GM12891 (cell line): Measurements from ENCODE around the gene GDPD4.

ENCODE experiments used
- PAX5 ChIP-seq: IDR thresholded peaks from 2 replicates; pipeline ENCODE4 v1.6.1; 2011; ENCODE audit warnings: low read length, moderate library complexity, mild to moderate bottlenecking; ENCODE audit not compliant: insufficient read depth, severe bottlenecking
- POLR2A ChIP-seq: IDR thresholded peaks from 2 replicates; pipeline ENCODE4 v1.6.1; 2011; ENCODE audit warnings: low read depth, low read length, control low read depth
- POLR2AphosphoS5 ChIP-seq: IDR thresholded peaks from 2 replicates; pipeline ENCODE4 v1.6.1; 2011; ENCODE audit warnings: low read depth, low read length, control low read depth
- POU2F2 ChIP-seq: IDR thresholded peaks from 2 replicates; pipeline ENCODE4 v1.6.1; 2011; ENCODE audit warnings: low read depth, mild to moderate bottlenecking, control low read depth, low read length, moderate library complexity
- SPI1 ChIP-seq: IDR thresholded peaks from 2 replicates; pipeline ENCODE4 v1.6.1; 2011; ENCODE audit warnings: low read depth, low read length, control low read depth
- TAF1 ChIP-seq: IDR thresholded peaks from 2 replicates; pipeline ENCODE4 v1.6.1; 2011; ENCODE audit warnings: low read depth, low read length, control low read depth

DNA sequence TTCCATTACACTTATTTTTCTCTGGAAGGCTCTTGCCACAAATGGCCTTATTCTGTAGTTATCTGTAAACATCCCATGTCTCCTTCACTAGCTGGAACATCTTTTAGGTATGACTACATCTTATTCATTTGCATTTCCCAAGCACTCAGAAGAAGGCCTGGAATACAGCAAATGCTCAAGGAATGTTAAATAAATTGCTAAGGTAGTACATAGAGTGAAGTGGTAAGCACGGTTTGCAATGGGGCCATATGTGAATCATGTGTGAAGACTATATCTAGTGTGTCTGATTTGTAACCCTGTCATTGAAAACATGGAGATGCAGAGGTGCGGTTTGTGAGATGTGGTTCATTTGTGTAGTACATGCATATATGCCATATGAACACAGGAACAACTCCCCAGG lies 33.5 kb downstream of the GDPD4 start:
- TF ChIP-seq POLR2A: no peak
- TF ChIP-seq POLR2AphosphoS5: no peak
- no peak for TF ChIP-seq SPI1
- TF ChIP-seq TAF1: no peak
- TF ChIP-seq POU2F2: no peak
- TF ChIP-seq PAX5: no peak
